ENCODE measurements around the gene TMEM253.

Gene TMEM253

GRCh38 chr14:21100931-21101330, at the start of gene TMEM253:
TSS of gene TMEM253 (plus strand) at chr14:21101066. CDS start at chr14:21101344, 278 bp downstream.
- no peak for DNase-seq

- DNase-seq, result no peak
Measured at GRCh38 chr14:21053184-21054122, 47.4 kb upstream of the TMEM253 start.

- DNase-seq, result no peak
Measured at GRCh38 chr14:21054123-21054767, 46.6 kb upstream of the TMEM253 start.

GRCh38 chr14:21054768-21055145, 46.1 kb upstream of the TMEM253 start:
- no peak for DNase-seq

GRCh38 chr14:21055432-21056117, 45.3 kb upstream of the TMEM253 start:
- DNase-seq, result no peak

DNA sequence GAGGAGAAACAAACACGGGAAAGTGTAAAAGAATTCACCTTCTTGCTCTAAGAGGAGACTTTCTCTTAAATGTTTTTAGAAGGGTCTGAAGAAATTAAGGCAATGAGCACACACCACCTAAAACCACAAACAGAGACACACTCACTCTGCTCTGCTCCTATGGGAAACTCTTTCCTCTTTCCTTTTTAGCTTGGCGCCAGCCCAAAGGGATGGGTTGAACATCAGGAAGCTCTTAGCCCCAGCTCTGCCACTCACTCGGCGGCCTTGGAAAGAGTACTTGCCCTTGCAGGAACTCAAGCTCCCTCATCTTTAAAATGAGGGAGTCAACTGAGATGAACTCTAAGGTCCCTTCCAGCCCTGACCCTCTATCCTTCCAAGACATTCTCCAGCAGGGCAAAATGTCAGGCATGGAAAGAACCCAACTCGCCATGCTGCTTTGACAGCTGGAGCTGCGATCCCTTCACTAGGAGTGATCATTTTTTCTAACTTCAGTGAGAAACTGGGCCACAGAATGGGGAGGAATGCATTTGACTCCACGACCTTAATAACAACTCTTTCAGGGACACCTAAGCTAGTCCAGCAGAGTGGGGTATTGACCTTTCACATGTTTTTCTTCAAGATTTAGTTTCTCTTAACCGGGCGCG, 44.2 kb upstream of the TMEM253 start:
- no peak for DNase-seq

DNA sequence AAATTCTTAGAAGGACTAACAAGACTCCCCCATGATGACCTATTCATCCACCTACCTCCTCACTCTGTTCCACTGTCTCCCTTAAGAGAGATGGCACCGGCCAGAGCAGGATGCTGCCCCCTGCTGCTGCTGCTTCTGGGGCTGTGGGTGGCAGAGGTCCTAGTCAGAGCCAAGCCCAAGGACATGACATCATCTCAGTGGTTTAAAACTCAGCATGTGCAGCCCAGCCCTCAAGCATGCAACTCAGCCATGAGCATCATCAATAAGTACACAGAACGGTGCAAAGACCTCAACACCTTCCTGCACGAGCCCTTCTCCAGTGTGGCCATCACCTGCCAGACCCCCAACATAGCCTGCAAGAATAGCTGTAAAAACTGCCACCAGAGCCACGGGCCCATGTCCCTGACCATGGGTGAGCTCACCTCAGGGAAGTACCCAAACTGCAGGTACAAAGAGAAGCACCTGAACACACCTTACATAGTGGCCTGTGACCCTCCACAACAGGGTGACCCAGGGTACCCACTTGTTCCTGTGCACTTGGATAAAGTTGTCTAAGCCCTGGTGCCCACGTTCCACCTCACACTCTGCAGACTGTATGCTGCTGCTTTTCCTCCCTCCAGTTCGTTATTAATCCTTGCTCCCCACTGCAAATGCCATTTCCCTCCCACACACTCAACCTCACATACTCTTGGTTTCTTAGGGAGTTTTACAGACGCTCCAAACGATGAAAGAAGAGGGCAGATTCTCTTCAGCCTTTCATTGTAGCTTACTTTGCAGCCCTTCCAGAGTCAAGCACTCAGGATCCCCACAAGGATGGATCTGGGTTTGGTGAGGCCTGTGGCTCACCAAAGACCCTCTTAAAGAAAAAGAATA, 42.8 kb upstream of the TMEM253 start, which contains the start of gene RNASE8:
Gene RNASE8, plus strand, starts transcription at position 20 of the 873 bp plus-strand sequence. Its CDS starts 71 bp downstream, at position 91.
- DNase-seq, result no peak

- DNase-seq, result no peak
Measured at GRCh38 chr14:21058903-21059302, 42.0 kb upstream of the TMEM253 start.

- no peak for DNase-seq
Measured at GRCh38 chr14:21059842-21060613, 40.8 kb upstream of the TMEM253 start.

DNA sequence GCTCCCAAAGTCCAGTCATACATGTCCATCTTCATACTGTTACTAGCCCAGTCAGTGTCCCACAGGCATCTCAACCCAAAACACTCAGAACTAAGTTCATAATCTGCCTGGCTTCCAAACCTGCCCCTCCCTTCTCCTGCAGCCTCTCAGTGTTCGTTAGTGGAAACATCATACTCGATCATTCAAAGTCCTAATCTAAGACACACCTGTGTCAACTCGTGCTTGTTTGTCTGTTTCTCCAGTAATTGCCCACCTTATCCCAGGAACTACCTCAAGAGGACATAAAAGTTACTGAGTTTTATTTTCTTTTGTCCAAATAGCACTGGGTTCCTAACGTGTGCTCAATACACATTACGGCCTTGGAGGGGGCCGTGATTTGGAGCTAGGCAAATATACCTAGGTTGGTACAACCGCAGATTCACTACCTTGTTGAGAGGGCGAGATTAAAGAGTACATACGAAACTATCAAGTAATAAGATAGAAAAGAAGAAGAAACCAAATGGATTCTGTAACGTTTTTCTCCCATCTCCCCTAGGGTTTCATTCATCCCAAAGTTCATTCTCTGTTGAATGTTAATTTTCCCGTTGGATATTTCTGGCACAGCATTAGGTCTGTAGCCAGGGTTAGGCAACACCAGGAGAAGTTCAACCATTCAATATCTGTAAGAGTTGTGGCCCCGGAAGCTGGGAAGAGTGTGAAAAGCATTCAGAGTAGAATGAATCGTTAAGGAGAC, 40.1 kb upstream of the TMEM253 start:
- no peak for DNase-seq

DNA sequence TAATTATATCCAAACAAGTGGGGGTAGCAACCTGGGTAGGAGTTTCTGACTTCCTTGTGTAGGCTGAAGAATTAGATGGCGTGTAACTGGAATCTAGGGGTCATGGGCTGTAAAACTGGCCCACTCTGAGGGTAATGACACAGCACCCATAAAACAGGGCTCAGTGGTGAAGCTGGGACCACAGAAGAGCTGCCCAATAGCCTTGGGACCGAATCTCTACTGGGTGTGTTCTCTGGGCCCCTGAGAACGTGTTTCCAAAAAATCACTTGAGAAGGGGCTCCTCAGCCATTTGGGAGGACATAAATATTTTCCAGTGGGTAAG, 39.6 kb upstream of the TMEM253 start:
- no peak for DNase-seq

DNA sequence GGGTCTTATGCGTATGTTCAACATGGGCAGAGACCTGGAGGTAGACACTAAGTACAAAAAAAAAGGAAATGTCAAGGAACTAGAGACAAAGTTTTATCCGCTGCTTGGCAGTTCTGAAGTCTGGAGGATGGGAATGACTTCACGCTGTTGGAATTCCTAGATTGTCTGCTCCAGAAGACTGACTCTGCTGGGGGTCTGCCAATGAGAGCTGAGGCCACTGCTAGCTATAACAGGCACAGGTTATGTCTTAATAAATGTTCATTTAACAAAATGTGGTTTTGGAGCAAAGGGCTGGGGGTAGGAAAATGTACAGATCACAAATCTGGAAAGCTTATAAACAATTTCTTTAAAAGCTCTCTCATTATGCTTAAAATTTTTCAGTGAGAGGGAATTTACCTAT, 37.4 kb upstream of the TMEM253 start:
- DNase-seq, result peak; percentile 24

DNA sequence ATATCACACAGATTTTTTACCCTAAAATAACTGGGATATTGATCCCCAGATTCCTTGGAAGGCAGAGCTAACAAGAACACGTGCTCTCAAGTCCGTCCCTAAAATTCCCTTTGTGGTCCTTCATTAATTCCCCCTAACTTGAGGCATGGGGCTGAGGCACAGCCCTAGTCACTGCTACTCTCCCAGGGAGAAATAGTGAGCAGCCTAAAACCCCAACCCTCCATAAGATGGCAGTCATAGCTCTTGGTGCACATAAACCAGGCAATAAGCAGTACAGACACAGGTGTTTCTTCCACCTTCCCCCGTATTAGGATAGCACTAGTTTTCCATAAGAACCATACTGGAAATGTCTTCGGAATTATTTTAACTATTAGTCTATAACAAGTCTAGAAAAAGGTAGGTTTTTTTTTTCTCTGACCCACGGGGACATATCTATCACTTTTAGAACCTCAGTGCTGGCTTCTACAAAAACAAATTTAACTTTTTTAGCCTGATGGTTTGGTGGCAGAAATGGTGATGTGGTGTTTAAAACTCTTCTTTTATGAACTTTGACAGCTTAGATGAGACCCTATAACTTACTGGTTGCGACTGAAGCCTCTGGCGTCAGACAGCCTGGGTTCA, 33.9 kb upstream of the TMEM253 start:
- DNase-seq, result no peak

GRCh38 chr14:21068521-21069387, 32.1 kb upstream of the TMEM253 start:
- DNase-seq, result no peak

DNA sequence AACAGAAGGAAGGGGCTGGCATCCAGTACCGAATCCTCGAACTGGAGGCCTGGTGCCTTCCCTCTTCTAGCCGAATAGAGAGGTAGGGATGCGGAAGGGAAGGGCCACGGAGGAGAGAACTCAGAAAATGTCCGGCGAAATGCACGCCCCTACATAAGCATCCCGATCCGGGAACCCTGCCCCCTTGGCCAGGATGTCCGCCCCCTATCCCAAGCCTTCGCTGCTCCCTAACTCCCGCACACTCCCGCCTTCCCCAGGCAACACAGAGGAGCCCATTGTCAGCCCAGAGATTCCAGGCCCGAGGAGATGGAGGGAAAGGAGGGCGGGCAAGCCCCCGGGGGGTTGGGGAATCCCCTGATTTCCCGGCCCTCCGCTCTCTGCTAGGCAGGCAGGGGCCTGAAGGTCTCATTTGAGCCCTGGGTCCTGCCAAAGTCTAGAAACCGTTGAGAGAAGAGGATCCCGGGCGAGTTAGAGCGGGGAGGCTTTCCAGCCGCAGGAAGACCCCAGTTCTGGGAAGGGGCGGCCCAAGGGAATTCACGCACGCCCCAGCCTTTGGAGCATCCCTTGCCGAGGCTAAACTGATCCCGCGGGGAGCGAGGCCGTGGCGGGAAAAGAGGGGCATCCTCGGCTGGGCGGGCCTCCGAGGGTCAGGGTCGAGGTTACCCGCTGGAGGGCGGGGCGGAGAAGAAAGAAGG, 31.3 kb upstream of the TMEM253 start:
- peak; percentile 41 for DNase-seq

GRCh38 chr14:21070083-21070609, 30.7 kb upstream of the TMEM253 start, which contains the start of gene ARHGEF40:
TSS of gene ARHGEF40 (plus strand) at chr14:21070304. CDS start at chr14:21070397, 93 bp downstream.
- DNase-seq, result no peak

DNA sequence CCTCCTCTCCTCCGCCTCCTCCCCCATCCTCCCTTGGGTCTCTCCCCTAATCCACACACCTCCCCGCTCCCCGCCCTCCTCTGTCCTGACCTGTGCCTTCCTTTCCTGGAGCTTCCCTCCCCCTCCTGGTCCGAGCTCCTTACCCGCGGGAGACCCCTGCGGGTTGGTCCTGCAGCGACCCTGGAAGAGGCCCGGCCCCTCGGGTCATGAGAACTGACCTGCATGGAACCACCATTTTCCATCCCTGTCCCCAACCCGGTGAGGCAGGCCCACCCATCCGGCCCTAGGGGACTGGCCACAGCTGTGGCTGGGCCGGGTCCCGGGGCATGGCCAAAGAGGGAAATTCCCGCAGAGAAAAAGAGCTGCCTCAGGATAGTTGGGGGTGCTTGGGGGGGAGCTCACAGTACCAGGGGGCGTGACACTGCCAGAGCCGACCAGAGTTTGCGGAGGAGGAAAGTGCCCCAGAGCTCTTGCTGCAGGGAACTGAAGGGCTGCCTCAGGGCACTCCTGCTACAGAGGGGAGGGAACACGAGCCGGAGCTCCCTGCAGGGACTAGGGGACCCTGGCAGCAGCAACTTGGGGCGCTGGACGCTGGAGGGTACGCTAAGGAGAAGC, 30.1 kb upstream of the TMEM253 start:
- DNase-seq, result peak; percentile 24

Data from T1000 (cell line).